Endothelial cell (in vitro differentiated cells): ENCODE results near the gene KCND2. TPM values are rescaled to one million over a fixed set of nuclear protein-coding genes. Genes with fewer than 3 reads are reported as not detected.

Experiments
- DNase-seq: peaks from one replicate; pipeline ENCODE4 v3.0.0; 2021; ENCODE audit warnings: low spot score
- H3K27ac Mint-ChIP-seq: one replicate; pipeline ENCODE4 v1.8.0; 2021; ENCODE audit warnings: mixed read lengths, inconsistent platforms; ENCODE audit not compliant: unreplicated experiment
- H3K27me3 Mint-ChIP-seq: one replicate; pipeline ENCODE4 v1.8.0; 2021; ENCODE audit warnings: mild to moderate bottlenecking, moderate library complexity, mixed read lengths, inconsistent platforms; ENCODE audit not compliant: unreplicated experiment
- H3K36me3 Mint-ChIP-seq: one replicate; pipeline ENCODE4 v1.8.0; 2021; ENCODE audit warnings: mild to moderate bottlenecking, low read depth, mixed read lengths, inconsistent platforms; ENCODE audit not compliant: unreplicated experiment
- H3K4me1 Mint-ChIP-seq: one replicate; pipeline ENCODE4 v1.8.0; 2021; ENCODE audit warnings: mild to moderate bottlenecking, mixed read lengths, inconsistent platforms; ENCODE audit not compliant: unreplicated experiment
- H3K4me3 Mint-ChIP-seq: one replicate; pipeline ENCODE4 v1.8.0; 2021; ENCODE audit warnings: mild to moderate bottlenecking, mixed read lengths, inconsistent platforms; ENCODE audit not compliant: unreplicated experiment
- H3K9me3 Mint-ChIP-seq: one replicate; pipeline ENCODE4 v1.8.0; 2021; ENCODE audit warnings: mixed read lengths, inconsistent platforms; ENCODE audit not compliant: unreplicated experiment
- CTCF ChIP-seq: fragments of 200-600 bp; sonication (generic); IDR thresholded peaks from one replicate; pipeline ENCODE4 v1.5.0; 2021; ENCODE audit warnings: antibody characterized with exemption; ENCODE audit not compliant: unreplicated experiment
- total RNA-seq: library from RNA; stranded (reverse); fragmentation: NEBNext Ultra II Directional; extraction: Animal tissue kit (Norgen Biotek cat#: 25700); gene quantifications from one replicate; pipeline ENCODE4 v1.2.1, GENCODE V29; 2021; ENCODE audit not compliant: unreplicated experiment

Gene KCND2
- total RNA-seq, 1 donor from 2014 or later: 0.28 TPM

- no peak for TF ChIP-seq CTCF
- no peaks in the 10 kb centered on the region for H3K9me3 Mint-ChIP-seq
- no peak overlapping the region for H3K4me3 Mint-ChIP-seq
- no peaks in the 10 kb centered on the region for H3K4me1 Mint-ChIP-seq
- H3K36me3 Mint-ChIP-seq: no peaks in the 10 kb centered on the region
- H3K27me3 Mint-ChIP-seq: peaks cover 3% of the 10 kb centered on the region
- no peak overlapping the region for H3K27ac Mint-ChIP-seq
- no peak for DNase-seq
These were observed 31.0 kb upstream of the KCND2 start for GRCh38 chr7:120241973-120242372.

- Mint-ChIP-seq H3K27ac (no peak overlapping the region), H3K36me3 (peaks cover 3% of the 10 kb centered on the region), H3K4me3 (no peak overlapping the region), H3K9me3 (peaks cover 5% of the 10 kb centered on the region), H3K4me1 (no peaks in the 10 kb centered on the region), H3K27me3 (no peaks in the 10 kb centered on the region)
- no peak for TF ChIP-seq CTCF
- DNase-seq: no peak
These were observed 18.1 kb upstream of the KCND2 start for GRCh38 chr7:120254845-120255244.

GRCh38 chr7:120256344-120257070, 16.5 kb upstream of the KCND2 start:
- no peak for TF ChIP-seq CTCF
- Mint-ChIP-seq H3K27ac (no peak overlapping the region), H3K4me1 (no peaks in the 10 kb centered on the region), H3K36me3 (peaks cover 3% of the 10 kb centered on the region), H3K27me3 (no peaks in the 10 kb centered on the region), H3K4me3 (no peak overlapping the region), H3K9me3 (peaks cover 5% of the 10 kb centered on the region)
- no peak for DNase-seq

GRCh38 chr7:120259386-120259785, 13.6 kb upstream of the KCND2 start:
- Mint-ChIP-seq H3K4me1 (no peaks in the 10 kb centered on the region), H3K4me3 (no peak overlapping the region), H3K9me3 (peaks cover 5% of the 10 kb centered on the region), H3K27ac (no peak overlapping the region), H3K27me3 (no peaks in the 10 kb centered on the region), H3K36me3 (peaks cover 3% of the 10 kb centered on the region)
- TF ChIP-seq CTCF: no peak
- DNase-seq: no peak

- Mint-ChIP-seq H3K9me3 (peaks cover 5% of the 10 kb centered on the region), H3K4me1 (no peaks in the 10 kb centered on the region), H3K27ac (no peak overlapping the region), H3K36me3 (peaks cover 3% of the 10 kb centered on the region), H3K4me3 (no peak overlapping the region), H3K27me3 (no peaks in the 10 kb centered on the region)
- no peak for DNase-seq
- TF ChIP-seq CTCF: no peak
These were observed 12.9 kb upstream of the KCND2 start for GRCh38 chr7:120260111-120260510.
